HK-2 (cell line): ENCODE results near the gene EFR3B.
"Not testable (repeated sequence)": the region's sequence is repeated elsewhere in the genome, so short reads cannot be mapped to it uniquely, and the experiment has no call there.

ENCODE experiments used
- DNase-seq: peaks from one replicate; pipeline ENCODE4 v3.0.0-alpha.2; 2018; ENCODE audit not compliant: unreplicated experiment

Gene EFR3B, protein sequence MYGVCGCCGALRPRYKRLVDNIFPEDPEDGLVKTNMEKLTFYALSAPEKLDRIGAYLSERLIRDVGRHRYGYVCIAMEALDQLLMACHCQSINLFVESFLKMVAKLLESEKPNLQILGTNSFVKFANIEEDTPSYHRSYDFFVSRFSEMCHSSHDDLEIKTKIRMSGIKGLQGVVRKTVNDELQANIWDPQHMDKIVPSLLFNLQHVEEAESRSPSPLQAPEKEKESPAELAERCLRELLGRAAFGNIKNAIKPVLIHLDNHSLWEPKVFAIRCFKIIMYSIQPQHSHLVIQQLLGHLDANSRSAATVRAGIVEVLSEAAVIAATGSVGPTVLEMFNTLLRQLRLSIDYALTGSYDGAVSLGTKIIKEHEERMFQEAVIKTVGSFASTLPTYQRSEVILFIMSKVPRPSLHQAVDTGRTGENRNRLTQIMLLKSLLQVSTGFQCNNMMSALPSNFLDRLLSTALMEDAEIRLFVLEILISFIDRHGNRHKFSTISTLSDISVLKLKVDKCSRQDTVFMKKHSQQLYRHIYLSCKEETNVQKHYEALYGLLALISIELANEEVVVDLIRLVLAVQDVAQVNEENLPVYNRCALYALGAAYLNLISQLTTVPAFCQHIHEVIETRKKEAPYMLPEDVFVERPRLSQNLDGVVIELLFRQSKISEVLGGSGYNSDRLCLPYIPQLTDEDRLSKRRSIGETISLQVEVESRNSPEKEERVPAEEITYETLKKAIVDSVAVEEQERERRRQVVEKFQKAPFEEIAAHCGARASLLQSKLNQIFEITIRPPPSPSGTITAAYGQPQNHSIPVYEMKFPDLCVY

GRCh38 chr2:25041928-25042320 is at the start of gene EFR3B:
EFR3B (plus strand) TSS chr2:25042076; CDS start chr2:25042313, 237 bp downstream.
- DNase-seq = peak; percentile 93

GRCh38 chr2:24993406-24994145 is 48.3 kb upstream of the EFR3B start:
- no peak for DNase-seq

DNA sequence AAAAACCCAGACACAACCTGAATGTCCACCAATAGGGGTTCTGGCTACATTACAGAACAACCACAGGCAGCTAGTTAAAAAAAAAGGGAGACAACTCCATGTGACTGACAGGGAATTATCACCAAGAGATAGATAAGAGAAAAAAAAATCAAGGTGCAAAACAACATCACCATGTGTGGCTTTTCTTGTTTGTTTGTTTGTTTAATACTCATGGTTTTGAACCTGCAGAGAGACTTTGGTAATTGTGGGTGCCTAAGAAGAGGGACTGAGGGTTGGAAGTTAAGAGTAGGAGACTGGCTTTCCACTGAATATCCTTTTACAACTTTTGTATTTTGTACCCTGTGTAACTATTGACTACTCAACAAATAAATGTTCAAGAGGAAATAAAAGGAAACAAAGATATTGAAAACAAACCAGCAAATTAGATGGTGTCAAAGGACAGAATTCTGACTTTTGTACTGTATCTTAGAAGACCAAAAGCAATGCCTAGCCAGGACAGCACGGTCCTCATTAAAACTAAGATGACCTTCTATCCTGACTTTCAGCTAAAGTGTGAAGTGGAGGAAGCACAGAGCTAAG is 47.6 kb upstream of the EFR3B start:
- no peak for DNase-seq

DNA sequence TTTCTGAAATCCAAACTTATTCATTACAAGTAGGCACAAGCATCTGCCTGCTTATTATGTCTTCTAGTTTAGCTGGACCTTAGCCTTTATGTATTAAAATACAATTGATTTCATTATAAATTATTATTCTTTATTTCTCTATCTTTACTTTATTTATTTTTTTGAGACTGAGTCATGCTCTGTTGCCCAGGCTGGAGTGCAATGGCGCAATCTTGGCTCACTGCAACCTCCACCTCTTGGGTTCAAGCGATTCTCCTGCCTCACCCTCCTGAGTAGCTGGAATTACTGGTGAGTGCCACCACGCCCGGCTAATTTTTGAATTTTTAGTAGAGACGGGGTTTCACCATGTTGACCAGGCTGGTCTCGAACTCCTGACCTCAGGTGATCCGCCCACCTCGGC is 42.8 kb upstream of the EFR3B start:
- not testable (repeated sequence) for DNase-seq

DNA sequence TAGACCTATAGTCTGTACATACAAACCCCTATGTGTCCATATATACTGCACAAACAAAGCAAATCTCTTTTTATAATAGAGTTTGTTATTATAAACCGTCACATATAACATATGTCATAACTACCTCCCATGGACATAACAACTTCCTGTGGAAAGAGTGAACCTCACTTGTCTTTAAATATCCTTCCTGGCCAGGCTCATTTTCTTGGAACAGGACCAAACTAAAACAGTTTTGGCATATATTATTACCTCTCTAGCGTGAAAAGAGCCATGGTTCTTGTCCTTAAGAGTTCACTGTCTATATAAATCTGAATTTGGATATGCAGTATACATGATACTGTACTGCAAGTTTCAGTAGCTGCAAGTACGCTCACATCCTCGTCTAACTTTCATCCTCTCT is 41.8 kb upstream of the EFR3B start:
- no peak for DNase-seq

GRCh38 chr2:25000503-25001324 is 41.2 kb upstream of the EFR3B start:
- DNase-seq = no peak

- DNase-seq = no peak
Measured at GRCh38 chr2:25001325-25001637, 40.6 kb upstream of the EFR3B start.

DNA sequence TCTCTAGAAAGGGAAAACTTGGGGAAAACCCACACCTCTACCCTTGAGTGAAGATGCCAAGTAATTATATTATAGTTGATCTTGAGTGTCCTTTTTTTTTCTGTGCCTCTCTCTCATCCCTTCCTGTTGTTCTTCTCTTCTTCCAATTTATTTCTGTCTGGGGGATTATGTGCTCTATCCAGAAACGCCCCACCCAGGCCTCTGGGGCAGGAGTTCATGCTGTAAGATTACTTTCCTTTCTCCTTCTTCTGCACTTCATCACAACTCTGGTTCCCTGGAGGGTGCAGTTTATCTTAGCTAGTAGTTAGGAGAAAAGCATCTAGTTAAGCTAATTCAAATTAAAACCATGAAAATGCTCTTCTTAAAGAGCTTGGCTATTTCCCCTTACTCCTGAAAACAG is 39.8 kb upstream of the EFR3B start:
- DNase-seq = no peak

DNA sequence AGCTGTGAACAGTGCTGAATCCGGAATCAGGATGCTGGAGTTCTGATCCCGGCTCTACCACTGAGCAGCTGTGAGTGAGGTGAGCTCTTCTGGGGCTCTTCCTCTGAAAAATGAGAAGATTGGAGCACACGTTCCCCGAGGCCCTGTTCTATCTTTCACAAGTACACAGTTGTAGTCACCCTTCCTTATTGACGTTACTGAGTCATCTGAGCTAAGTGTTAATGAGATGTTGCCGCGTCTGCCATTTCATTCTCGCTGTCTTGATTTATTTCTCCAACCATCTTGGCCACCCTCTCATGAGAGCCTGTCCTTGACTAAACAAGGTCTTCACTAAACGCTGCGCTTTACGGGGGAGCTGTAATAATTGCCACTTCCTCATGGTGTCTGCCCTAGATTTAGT is 31.9 kb upstream of the EFR3B start:
- no peak for DNase-seq

- not testable (repeated sequence) for DNase-seq
Measured at GRCh38 chr2:25011342-25011741, 30.5 kb upstream of the EFR3B start.

- no peak for DNase-seq
Measured at GRCh38 chr2:25014631-25015030, 27.2 kb upstream of the EFR3B start.

DNA sequence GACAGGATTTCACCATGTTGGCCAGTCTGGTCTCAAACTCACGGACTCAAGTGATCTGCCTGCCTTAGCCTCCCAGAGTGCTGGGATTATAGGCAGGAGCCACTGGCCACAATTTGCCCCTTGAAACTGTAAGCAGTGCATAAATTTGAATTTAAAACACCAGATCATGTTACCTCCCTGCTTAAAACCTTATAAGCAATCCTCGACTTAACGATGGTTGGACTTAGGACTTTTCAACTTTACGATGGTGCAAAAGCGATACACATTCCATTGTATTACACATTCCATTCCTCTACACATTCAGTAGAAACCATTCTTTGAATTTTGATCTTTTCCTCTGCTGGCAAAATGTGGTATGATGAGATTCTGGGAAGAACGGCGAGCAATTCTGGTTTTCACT is 23.2 kb upstream of the EFR3B start:
- no peak for DNase-seq

DNA sequence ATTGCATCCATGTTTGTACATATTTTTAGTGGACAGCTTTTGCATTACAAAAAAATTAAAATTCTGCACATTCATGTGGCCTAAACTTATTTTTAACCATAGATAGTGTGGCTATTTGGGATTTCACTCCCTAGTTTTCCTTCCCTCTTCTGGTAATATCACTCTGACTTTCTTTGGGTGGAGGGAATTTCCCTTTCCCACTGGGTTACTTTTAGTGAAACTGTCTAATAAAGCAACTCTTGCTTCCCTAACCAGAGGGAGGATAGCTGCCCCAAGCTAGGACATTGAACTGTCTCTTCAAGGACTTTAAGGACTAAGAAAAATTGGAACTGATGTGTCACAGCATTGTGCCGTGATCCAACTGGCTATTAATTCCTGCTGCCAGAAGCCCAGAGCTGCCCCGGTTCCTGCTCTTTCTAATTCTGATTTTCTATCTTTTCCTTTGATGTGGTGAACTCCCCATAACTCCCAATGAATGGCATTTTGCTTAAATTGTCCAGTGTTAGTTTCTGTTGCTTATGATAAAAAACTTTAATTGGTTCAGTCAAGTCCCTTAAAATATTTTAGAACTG is 20.0 kb upstream of the EFR3B start:
- no peak for DNase-seq

DNA sequence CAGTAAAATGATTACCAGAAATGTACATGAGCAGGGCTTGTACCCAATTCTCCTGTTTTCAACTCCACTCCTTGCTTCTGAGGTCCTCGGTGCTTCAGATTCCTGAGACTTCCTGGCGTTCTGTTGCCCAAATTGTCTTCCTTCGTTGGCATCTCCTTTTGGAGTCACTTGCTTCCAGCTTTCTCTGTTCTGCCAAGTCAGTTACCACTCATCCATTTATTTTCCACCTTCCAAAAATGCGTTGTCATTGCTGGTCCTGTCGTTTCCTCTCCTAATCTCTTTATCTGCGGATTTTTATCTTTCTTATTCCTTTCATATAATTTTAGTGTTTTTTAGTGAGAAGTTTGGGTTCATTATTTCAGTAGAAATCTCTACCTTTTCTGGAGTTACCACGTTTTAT is 18.5 kb upstream of the EFR3B start:
- no peak for DNase-seq

DNA sequence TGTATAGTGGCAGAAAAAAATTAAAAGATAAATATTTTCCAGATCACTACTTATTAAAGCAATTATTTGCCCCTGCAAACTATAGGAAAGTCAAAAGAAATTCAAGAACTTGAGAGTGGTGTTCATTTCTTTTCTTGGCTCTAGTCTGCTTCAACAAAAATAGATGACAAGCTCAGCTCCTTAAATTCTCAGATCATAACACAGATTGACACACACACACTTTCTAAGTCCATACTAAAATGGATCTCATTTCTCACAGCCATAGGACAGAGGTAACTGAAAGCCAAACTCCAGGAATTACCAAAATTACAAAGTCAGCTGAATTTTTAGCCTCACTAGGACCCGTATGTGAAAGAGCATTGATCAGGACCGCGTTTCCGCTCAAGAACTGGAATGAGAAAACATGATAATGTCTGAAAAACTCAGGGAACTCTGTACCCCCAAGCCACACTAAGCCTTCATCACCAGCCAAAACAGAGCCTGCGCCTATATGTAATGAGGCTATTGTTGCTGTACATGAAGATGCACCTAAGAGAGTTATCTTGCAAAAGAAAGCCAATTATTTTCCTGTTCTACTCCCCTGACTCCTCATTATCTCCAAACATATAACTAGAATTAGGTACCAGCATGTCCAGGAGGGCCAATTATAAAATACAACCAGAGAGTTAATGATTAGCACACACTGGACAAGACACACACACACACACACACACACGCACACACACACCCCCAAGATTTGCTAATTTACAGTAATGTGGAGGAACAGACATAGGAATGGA is 16.5 kb upstream of the EFR3B start:
- DNase-seq = no peak

- DNase-seq = no peak
Measured at GRCh38 chr2:25026008-25026530, 15.8 kb upstream of the EFR3B start.

DNA sequence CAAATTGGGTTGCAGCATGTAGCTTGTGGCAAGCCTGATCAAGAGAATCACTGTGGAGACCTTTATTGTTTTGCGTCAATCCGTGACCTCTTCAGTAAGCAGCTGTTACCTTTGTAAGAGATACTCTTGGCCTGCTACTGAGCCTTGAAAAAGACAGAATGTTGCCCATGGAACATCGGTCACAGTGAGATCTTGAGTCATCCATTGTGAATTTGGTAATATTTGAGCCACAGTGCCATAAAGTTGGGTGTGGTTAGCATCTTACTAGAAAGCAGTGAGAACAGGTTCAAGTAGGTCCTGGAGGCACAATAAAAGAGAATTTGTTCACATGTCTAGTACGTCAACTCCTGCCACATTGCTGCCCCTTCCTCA is 12.7 kb upstream of the EFR3B start:
- no peak for DNase-seq

GRCh38 chr2:25030702-25031101 is 11.2 kb upstream of the EFR3B start:
- DNase-seq = no peak

- no peak for DNase-seq
Measured at GRCh38 chr2:25032094-25032493, 9.8 kb upstream of the EFR3B start.

DNA sequence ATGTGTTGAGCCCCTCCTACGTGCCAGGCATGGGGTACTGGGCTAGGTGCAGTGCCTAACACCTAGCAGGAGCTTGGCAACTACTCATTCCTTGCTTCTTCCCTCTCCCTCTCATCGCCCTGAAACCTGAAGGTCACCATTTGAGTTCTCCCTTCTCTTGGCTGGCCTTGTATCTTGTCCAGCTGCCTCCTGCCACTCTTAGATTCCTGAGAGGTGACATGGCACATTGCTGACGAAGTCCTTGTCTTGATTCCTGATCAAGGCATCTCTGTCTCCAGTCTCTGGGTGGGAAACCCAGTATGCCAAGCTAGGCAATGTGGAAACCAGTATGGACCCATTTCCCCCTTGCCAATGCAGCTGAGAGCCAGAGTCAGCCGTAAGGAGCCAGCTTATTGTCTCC is 9.0 kb upstream of the EFR3B start:
- DNase-seq = no peak
